Measurements from ENCODE around the gene PNPLA4.

Gene PNPLA4

GRCh38 chrX:7960246-7960645 is 33.0 kb upstream of the PNPLA4 start:
- no peaks in the 10 kb centered on the region for H3K4me1 ChIP-seq
- no peak overlapping the region for H3K4me2 ChIP-seq (ENCODE audit: low read length)
- H3K4me3 ChIP-seq (ENCODE audit: low read depth, low read length), result no peak overlapping the region
- no peaks in the 10 kb centered on the region for H3K36me3 ChIP-seq (ENCODE audit: control insufficient read depth, insufficient read depth, low read length)
- TF ChIP-seq CTCF (IDR thresholded peaks at IDR 0.05), result no peak
- H3K79me2 ChIP-seq, result no peaks in the 10 kb centered on the region
- H2AFZ ChIP-seq, result no peak overlapping the region
- no peaks in the 10 kb centered on the region for H3K9me3 ChIP-seq (ENCODE audit: control insufficient read depth, low read length)
- no peaks in the 10 kb centered on the region for H3K27me3 ChIP-seq (ENCODE audit: control insufficient read depth, insufficient read depth, low read length)
- H3K27ac ChIP-seq, result no peak overlapping the region
- no peak overlapping the region for H3K9ac ChIP-seq

- no peak overlapping the region for H3K4me2 ChIP-seq (ENCODE audit: low read length)
- no peaks in the 10 kb centered on the region for H3K9me3 ChIP-seq (ENCODE audit: control insufficient read depth, low read length)
- no peaks in the 10 kb centered on the region for H3K36me3 ChIP-seq (ENCODE audit: control insufficient read depth, insufficient read depth, low read length)
- H3K27me3 ChIP-seq (ENCODE audit: control insufficient read depth, insufficient read depth, low read length), result no peaks in the 10 kb centered on the region
- H3K4me1 ChIP-seq, result no peaks in the 10 kb centered on the region
- no peak for TF ChIP-seq CTCF (IDR thresholded peaks at IDR 0.05)
- no peak overlapping the region for H3K27ac ChIP-seq
- no peaks in the 10 kb centered on the region for H3K79me2 ChIP-seq
- H2AFZ ChIP-seq, result no peak overlapping the region
- no peak overlapping the region for H3K9ac ChIP-seq
- H3K4me3 ChIP-seq (ENCODE audit: low read depth, low read length), result no peak overlapping the region
Observed at GRCh38 chrX:7953446-7953845, 26.2 kb upstream of the PNPLA4 start.

GRCh38 chrX:7950865-7951264 is 23.7 kb upstream of the PNPLA4 start:
- Histone ChIP-seq H2AFZ (no peak overlapping the region), H3K4me2 (ENCODE audit: low read length) (no peak overlapping the region), H3K79me2 (no peaks in the 10 kb centered on the region), H3K4me3 (ENCODE audit: low read depth, low read length) (no peak overlapping the region), H3K9me3 (ENCODE audit: control insufficient read depth, low read length) (no peaks in the 10 kb centered on the region), H3K9ac (no peak overlapping the region), H3K4me1 (no peaks in the 10 kb centered on the region), H3K27ac (no peak overlapping the region), H3K36me3 (ENCODE audit: control insufficient read depth, insufficient read depth, low read length) (no peaks in the 10 kb centered on the region), H3K27me3 (ENCODE audit: control insufficient read depth, insufficient read depth, low read length) (no peaks in the 10 kb centered on the region)
- no peak for TF ChIP-seq CTCF (IDR thresholded peaks at IDR 0.05)

GRCh38 chrX:7948483-7948882 is 21.3 kb upstream of the PNPLA4 start:
- Histone ChIP-seq H3K4me1 (no peaks in the 10 kb centered on the region), H3K9me3 (ENCODE audit: control insufficient read depth, low read length) (no peaks in the 10 kb centered on the region), H3K9ac (no peak overlapping the region), H3K79me2 (no peaks in the 10 kb centered on the region), H3K27ac (no peak overlapping the region), H3K4me2 (ENCODE audit: low read length) (no peak overlapping the region), H3K4me3 (ENCODE audit: low read depth, low read length) (no peak overlapping the region), H2AFZ (no peak overlapping the region), H3K27me3 (ENCODE audit: control insufficient read depth, insufficient read depth, low read length) (no peaks in the 10 kb centered on the region), H3K36me3 (ENCODE audit: control insufficient read depth, insufficient read depth, low read length) (no peaks in the 10 kb centered on the region)
- TF ChIP-seq CTCF (IDR thresholded peaks at IDR 0.05), result no peak

GRCh38 chrX:7946960-7947359 is 19.7 kb upstream of the PNPLA4 start:
- H2AFZ ChIP-seq, result no peak overlapping the region
- H3K79me2 ChIP-seq, result no peaks in the 10 kb centered on the region
- H3K4me1 ChIP-seq, result no peaks in the 10 kb centered on the region
- no peaks in the 10 kb centered on the region for H3K9me3 ChIP-seq (ENCODE audit: control insufficient read depth, low read length)
- no peaks in the 10 kb centered on the region for H3K36me3 ChIP-seq (ENCODE audit: control insufficient read depth, insufficient read depth, low read length)
- H3K4me2 ChIP-seq (ENCODE audit: low read length), result no peak overlapping the region
- H3K27me3 ChIP-seq (ENCODE audit: control insufficient read depth, insufficient read depth, low read length), result no peaks in the 10 kb centered on the region
- no peak overlapping the region for H3K4me3 ChIP-seq (ENCODE audit: low read depth, low read length)
- no peak overlapping the region for H3K9ac ChIP-seq
- H3K27ac ChIP-seq, result no peak overlapping the region
- TF ChIP-seq CTCF (IDR thresholded peaks at IDR 0.05), result no peak
